KOPT-K1 (cell line): ENCODE results near the gene MPI.

Experiments used
- H3K27ac ChIP-seq: fragments of 200-600 bp; sonication (generic); 2 replicates; pipeline ENCODE4 v1.5.1; 2016; ENCODE audit warnings: antibody characterized with exemption, mild to moderate bottlenecking, low read depth, low read length; ENCODE audit not compliant: poor library complexity, severe bottlenecking
- H3K36me3 ChIP-seq: fragments of 200-600 bp; sonication (generic); 2 replicates; pipeline ENCODE4 v1.5.1; 2017; ENCODE audit warnings: antibody characterized with exemption, mild to moderate bottlenecking, low read length, moderate library complexity; ENCODE audit not compliant: insufficient read depth
- H3K9me3 ChIP-seq: fragments of 200-600 bp; sonication (generic); 2 replicates; pipeline ENCODE4 v1.5.1; 2017; ENCODE audit warnings: antibody characterized with exemption, low read length, mild to moderate bottlenecking; ENCODE audit not compliant: insufficient read depth, poor library complexity, severe bottlenecking

The MPI gene, protein sequence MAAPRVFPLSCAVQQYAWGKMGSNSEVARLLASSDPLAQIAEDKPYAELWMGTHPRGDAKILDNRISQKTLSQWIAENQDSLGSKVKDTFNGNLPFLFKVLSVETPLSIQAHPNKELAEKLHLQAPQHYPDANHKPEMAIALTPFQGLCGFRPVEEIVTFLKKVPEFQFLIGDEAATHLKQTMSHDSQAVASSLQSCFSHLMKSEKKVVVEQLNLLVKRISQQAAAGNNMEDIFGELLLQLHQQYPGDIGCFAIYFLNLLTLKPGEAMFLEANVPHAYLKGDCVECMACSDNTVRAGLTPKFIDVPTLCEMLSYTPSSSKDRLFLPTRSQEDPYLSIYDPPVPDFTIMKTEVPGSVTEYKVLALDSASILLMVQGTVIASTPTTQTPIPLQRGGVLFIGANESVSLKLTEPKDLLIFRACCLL

DNA sequence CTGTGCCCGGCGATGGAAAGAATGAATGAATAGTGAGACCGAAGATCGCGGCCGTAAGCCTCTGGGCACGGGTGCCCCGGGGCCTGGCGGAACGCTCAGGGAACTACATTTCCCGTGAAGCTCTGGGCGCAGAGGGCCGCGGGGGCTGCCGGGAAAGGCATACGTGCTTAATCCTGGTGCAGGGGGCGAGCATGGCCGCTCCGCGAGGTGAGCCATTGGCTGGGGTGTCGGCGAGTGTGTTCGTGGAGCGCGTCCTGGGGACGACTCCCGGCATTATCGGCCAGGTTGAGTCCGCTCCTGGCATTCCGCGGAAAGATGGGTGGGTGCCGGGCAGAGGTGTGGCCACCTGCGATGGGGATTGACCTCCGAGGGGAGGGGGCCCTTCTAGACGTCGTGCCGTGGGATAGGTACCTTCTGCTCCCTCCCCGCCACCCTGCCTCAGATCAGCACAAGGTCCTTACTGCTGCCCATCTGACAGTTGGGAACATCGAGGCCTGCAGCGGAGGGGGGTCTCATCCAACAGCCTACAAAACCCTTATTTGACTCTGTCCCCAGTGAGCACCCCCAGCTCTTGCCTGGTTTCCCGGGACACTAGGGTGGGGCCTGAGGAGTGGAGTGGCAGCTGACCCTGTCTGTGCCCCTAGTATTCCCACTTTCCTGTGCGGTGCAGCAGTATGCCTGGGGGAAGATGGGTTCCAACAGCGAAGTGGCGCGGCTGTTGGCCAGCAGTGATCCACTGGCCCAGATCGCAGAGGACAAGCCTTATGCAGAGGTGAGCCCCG is at the start of gene MPI:
MPI (plus strand) TSS at position 160 of the 782 bp plus-strand sequence; CDS start at position 192, 32 bp downstream.
- Histone ChIP-seq H3K27ac (peak within 1 kb of the TSS; percentile 57), H3K9me3 (no peaks in the 10 kb centered on the region), H3K36me3 (peaks cover 24% of the 10 kb centered on the region; the same call in 1 of the 2 replicates)

DNA sequence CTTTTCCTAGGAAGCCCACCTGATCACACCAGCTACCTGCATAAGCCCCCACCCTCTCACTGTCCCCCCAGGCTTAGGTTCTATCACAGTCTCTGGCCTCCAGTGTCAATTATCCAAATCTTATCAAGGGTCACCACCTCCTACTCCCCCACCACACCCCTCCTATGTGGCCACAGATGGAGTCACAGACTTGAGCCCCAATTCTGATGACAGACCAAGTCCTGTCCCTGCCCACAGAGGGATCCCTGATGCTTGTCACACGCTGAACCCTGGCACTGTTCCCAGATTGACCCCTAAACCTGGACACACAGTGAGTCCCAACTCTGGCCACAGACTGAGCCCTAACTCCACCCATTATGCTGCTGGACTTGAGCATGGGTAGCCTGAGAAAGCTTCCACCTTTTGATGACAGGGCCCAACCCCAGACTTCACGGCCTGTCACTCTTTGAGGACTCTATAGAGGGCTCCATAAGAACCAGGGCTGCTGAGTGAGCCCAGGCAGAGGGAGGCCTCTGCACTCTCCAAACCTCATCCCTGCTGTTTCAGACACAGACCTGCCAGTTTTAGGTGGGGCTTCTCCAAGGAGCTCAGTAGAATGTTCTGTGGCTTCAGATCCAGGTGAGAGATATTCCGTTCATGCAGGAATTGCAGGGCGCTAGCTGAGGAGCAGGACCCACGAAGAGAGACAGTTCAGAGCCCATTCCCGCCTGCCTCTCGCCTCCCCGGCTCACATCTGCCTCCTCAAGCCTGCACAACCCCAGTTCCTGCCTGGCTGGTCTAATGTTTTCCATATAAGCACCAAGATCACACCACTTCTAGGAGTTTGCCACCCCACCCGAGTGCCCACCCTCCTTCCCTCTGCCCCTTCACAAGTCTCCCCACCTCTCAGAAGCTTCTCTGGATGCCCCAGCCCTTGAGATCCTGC is 48.7 kb upstream of the MPI start:
- Histone ChIP-seq H3K9me3 (no peaks in the 10 kb centered on the region), H3K27ac (no peak overlapping the region), H3K36me3 (peaks cover 22% of the 10 kb centered on the region)

DNA sequence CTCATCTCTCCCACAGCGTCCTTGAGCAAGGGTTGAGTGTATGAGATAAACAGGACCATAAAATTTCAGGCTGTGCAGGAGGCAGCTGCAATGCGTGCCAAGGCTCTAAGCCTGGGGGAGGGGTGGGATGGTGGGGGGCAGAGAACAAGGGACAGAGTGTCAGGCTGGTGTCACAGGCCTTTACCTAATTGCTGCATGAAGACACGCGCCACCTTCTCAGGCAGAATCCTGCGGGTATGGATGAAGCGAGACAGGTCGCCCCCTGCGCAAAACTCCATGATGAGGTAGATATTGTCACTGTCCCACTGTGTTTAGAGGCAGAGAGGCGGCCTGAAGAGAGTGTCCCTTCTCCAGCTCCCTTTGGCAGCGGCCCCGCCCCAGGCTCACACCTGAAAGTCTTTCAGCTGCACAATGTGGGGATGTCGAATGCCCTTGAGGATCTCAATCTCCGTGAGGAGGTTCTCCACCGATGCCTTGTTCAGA is 47.9 kb upstream of the MPI start:
- H3K27ac ChIP-seq = peak overlapping the region; percentile 76
- H3K9me3 ChIP-seq = no peaks in the 10 kb centered on the region
- peaks cover 27% of the 10 kb centered on the region for H3K36me3 ChIP-seq

DNA sequence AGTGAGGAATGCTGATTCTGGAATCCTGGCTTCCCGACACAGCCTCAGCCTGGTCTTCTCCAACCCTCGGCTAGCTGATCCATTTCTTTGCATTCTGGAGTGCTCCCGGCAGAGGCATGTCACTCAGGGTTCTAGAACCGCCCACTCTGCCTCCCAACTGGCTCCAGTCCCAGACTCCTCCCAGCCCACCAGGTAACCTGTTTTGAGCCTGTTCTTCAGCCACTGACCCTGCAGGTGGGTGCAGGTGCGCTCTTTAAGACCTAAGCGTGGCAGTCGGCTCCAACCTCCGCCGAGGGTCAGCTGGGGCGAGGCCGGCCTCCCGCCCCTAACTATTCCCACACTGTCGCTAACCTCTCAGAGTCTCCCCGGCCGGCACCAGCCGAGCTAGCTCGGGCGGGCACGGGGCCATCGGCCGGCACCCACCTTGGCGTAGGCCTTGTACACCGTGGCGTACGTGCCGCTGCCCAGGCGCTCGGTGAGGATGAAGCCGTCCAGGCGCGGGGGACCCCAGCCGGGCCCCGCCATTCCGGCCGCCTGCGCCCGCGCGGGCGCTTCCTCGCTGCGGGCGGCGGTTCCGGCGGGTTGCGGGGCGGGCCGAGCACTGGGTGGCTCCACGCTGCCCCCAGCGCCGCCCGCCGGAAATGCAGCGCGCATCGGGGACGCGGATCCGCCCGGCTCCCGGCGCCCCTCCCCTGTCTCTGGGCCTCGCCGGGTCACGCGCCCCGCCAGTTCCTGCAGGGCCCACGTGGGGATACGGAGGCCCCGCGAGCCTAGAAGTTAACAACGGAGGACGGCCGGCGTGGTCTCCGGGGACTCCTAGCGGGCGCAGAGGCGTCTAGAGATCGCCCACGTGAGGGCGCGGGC is 47.0 kb upstream of the MPI start, which contains the start of gene ULK3:
ULK3 (minus strand) TSS at position 576 of the 864 bp plus-strand sequence; CDS start at position 525, 51 bp downstream.
- H3K9me3 ChIP-seq = no peaks in the 10 kb centered on the region
- H3K36me3 ChIP-seq = peaks cover 31% of the 10 kb centered on the region
- H3K27ac ChIP-seq = peak within 1 kb of the TSS; percentile 76

DNA sequence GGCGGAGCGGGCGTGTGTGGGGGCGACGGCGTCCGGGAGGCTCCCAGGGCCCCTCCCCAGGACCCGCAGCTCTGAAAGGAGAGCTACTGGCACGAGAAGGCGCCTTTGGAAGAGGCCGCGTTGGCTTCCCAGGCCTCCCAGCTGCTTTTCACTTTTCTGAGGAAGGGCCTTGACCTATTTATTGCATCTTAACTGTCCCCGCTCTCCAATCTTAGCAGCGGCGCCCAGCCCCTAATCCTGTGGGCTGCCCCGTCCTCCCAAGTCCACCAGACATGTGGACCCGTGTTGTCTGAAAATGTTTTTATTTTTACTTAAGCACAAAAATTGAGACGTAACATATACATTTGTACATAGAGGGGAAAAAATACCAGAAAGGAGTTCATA is 46.4 kb upstream of the MPI start:
- peaks cover 37% of the 10 kb centered on the region for H3K36me3 ChIP-seq
- H3K9me3 ChIP-seq = no peaks in the 10 kb centered on the region
- peak overlapping the region; percentile 76 for H3K27ac ChIP-seq

DNA sequence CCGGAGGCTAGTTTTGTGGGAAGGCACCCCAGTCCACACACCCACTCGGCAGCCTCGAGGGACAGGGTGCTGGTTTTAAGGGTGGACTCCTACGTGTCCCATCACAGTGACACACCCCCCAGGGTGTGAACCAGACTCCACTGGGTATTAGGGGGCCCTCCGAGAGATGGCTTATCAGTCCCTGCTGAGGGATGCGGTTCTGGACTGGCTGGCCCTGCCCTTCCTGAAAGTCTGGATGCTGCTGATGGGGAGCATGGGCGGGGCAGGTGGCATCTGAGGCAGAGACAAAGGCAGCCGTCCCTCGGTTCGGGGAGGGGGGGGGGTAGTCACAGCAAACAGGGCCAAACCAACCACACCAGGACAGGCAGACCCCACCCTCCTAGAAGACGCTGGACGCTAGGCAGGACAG is 45.9 kb upstream of the MPI start:
- Histone ChIP-seq H3K9me3 (no peaks in the 10 kb centered on the region), H3K36me3 (peaks cover 41% of the 10 kb centered on the region), H3K27ac (peak overlapping the region; percentile 76)

DNA sequence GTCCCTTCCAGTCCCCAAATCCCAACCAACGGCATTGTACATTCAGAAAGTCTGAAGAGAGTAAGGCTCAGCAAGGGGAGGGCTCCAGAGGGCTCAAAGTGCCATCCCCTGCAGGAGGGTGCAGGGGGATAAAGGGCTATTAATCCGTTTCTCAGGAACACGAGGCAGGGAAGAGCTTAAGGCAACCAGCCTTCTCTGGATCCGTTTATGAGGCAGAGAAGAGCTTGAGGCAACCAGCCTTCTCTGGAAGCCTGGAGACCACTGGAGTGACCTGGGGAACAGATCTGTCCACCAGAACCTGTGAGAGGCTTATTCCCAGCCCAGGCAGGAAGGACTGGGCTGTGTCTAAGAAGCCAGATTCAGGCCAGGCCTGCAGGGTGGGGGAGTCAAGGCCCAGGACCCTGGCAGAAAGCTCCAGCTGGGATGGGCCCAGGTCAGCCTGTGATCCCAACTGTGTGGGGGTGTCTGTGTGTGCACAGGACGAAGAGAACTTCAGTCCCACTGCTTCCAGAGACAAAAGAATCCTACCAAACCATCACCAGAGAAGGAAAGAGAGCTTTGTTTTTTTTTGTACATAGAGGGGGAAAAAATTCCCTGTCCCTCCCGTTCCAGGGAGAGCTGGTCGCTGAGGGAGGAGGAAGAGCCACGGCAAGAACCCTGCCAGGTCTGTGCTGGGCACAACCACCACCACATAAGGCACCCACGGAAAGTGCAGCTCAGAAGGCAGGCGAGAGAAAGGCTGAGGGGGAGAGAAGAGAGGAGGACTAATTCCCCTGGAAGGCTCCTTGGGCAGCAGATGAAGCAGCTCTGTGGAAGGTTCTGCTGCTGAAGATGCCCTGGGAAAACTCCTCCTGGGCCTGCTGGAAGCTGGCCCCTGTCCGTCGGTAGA is 45.3 kb upstream of the MPI start:
- Histone ChIP-seq H3K9me3 (no peaks in the 10 kb centered on the region), H3K36me3 (peaks cover 43% of the 10 kb centered on the region), H3K27ac (peak overlapping the region; percentile 65)

DNA sequence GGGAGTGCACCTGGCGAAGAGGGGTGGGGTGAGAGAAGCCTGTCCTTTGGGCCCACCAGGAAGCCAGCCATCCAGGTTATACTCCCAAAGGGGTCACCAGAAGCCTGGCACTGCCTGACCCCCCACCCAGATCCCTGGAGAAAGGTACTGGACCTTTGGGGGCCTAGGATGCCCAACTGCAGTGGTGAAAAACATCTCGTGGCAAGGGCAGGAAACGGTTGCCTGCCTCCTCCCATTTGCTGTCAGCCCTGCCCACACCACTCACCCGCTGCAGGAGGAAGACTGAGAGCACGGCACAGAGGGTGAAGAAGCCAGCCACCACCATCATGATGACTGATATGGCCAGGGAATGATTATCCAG is 44.7 kb upstream of the MPI start:
- peak overlapping the region; percentile 65 for H3K27ac ChIP-seq
- H3K36me3 ChIP-seq = peaks cover 43% of the 10 kb centered on the region

DNA sequence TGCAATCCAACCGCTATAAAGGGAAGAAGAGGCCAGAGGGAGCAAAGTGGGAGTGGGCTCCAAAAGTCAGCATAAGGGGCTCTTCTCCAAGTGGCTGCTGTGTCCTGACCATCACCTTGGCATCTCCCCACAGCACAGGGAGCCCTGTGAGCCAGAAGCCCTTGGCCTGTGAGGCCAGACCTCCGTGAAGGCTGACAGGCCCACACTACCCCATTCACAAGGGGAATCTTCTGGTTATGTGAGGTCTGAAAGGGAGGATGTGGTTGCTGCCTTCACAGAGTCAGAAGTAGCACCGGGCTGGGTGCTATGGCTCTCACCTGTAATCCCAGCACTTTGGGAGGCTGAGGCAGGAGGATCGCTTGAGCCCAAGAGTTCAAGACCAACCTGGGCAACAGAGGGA is 44.3 kb upstream of the MPI start:
- peak overlapping the region; percentile 65 for H3K27ac ChIP-seq
- no peaks in the 10 kb centered on the region for H3K9me3 ChIP-seq
- peaks cover 46% of the 10 kb centered on the region for H3K36me3 ChIP-seq

More for the DNA sequence above, 44.7 kb upstream of the MPI start:
- no peaks in the 10 kb centered on the region for H3K9me3 ChIP-seq

DNA sequence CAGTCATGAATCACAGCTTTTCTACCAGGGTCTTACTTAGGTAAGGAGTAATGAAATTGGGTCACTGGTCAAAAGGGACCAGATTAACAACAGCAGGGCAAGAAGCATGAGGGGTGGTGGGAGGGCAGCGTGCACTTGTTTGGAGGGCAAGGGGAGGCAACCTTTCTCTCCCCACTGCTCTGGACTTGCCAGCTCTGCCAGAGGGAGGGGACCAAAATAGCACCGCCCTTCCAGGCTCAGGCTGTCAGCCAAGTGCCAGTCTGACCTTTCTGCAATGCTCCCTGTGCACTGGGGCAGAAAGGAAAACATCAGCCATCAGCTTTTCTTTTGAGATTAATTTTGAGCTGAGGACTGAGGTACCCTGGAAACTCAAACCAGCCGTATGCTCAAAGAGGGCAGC is 42.4 kb upstream of the MPI start:
- Histone ChIP-seq H3K9me3 (no peaks in the 10 kb centered on the region), H3K36me3 (peaks cover 64% of the 10 kb centered on the region), H3K27ac (no peak overlapping the region)

DNA sequence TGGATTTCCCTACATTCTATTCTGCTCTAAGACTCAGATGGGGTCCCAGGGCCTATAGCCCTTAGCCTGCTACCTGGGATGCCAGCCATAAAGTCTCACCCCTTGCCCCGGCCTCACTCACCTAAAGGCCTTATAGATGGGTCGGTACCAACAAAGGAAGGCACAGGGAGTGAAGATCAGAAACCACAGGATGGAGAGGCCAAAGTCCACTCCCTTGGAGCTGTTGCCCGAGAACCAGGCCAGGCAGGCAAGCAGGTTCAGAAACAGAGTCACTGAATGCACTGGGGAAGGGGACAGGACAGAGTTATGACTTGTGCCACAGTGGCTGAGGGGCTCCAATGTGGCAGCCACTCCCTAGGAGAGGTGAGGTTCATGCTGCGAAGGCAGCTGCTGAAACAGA is 39.4 kb upstream of the MPI start:
- Histone ChIP-seq H3K9me3 (no peaks in the 10 kb centered on the region), H3K36me3 (peaks cover 80% of the 10 kb centered on the region), H3K27ac (no peak overlapping the region)

DNA sequence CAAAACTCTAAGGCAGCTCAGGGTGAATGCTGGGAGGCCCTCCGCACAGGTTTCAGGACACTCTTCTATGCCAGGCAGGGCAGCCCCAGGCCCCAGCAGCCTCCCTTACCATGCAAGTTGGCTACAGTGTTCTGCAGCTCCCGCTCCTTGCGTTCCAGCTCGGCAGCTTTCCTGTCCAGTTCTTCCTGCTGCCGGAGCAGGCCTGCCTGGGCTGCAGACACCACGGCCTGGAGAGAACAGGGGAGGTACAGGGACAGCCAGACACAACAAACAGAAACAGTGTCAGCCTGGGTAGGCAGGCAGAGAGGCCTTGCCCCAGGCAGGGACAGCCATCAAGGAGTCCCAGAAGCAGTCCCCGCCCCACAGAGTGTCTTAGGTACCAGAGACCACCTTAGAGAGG is 37.9 kb upstream of the MPI start:
- Histone ChIP-seq H3K36me3 (peaks cover 74% of the 10 kb centered on the region), H3K9me3 (no peaks in the 10 kb centered on the region), H3K27ac (no peak overlapping the region)

DNA sequence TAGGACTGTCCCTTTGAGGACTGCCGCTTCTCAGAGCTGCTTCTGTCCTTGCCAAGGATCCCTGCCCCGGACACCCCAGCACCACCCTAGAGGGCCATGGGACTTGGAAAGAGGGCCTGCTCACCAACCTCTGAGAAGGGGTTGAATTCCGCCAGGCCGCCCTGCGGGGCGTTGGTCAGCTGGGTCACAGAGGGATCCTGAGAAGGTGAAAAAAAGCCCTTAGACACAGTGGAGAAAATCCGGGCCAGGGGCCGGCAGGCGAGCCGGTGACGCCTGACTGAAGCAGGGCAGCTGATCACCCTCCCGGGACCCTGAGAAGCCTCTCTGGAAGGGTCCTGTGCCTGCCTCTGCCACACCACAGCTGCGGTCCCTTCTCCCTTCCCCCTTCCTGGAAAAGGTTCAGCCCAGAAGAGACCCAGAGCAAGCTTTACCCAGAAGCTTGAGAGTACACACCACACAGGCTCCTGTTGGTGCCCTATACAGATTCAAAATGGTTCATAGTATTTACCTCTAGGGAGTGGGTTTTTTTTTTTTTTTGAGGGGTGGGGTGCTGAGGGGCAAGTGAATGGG is 35.3 kb upstream of the MPI start:
- Histone ChIP-seq H3K36me3 (peaks cover 62% of the 10 kb centered on the region), H3K27ac (no peak overlapping the region), H3K9me3 (no peaks in the 10 kb centered on the region)
